HFFc6 (cell line): ENCODE results near the gene MNAT1. TPM values are rescaled to one million over a fixed set of nuclear protein-coding genes. Genes with fewer than 3 reads are reported as not detected.

Experiments used
- DNase-seq: peaks from one replicate; pipeline ENCODE4 v3.0.0-alpha.2; 2018
- H3K27ac Mint-ChIP-seq: 2 replicates; pipeline ENCODE4 v1.8.0; 2020; ENCODE audit warnings: mild to moderate bottlenecking, mixed read lengths
- H3K27me3 Mint-ChIP-seq: 2 replicates; pipeline ENCODE4 v1.8.0; 2021; ENCODE audit warnings: mild to moderate bottlenecking, moderate library complexity, mixed read lengths; ENCODE audit not compliant: insufficient read depth
- H3K36me3 Mint-ChIP-seq: 2 replicates; pipeline ENCODE4 v1.8.0; 2021; ENCODE audit warnings: low read depth, mixed read lengths
- H3K4me1 Mint-ChIP-seq: 2 replicates; pipeline ENCODE4 v1.8.0; 2020; ENCODE audit warnings: low read depth, mixed read lengths
- H3K4me3 Mint-ChIP-seq: 2 replicates; pipeline ENCODE4 v1.8.0; 2020; ENCODE audit warnings: mild to moderate bottlenecking, moderate library complexity, mixed read lengths
- H3K9me3 Mint-ChIP-seq: 2 replicates; pipeline ENCODE4 v1.8.0; 2020; ENCODE audit warnings: mild to moderate bottlenecking, mixed read lengths
- CTCF ChIP-seq: fragments of 200-600 bp; sonication (generic); IDR thresholded peaks from 2 replicates; pipeline ENCODE4 v1.5.0; 2021; ENCODE audit warnings: antibody characterized with exemption, mild to moderate bottlenecking
- total RNA-seq, 6 experiments: library from RNA; stranded (reverse); fragmentation: NEBNext Ultra II Directional; extraction: Animal tissue kit (Norgen Biotek cat#: 25700); gene quantifications; 2 replicates in 1 of 6; 3 replicates in 5 of 6; pipeline ENCODE4 v1.2.3, GENCODE V29; 2021

Gene MNAT1
- total RNA-seq, 6 experiments from 2014 or later = 55.8 to 69.4 (median 58.7) TPM

GRCh38 chr14:60758885-60759284 is 24.3 kb downstream of the MNAT1 start:
- Mint-ChIP-seq H3K4me1 (peaks cover 66% of the 10 kb centered on the region), H3K27ac (peak overlapping the region; percentile 69), H3K36me3 (0 out of 2 replicates have a peak, but pooled peaks cover 6% of the 10 kb centered on the region)

GRCh38 chr14:60760209-60760608 is 25.6 kb downstream of the MNAT1 start:
- Mint-ChIP-seq H3K27ac (no peak overlapping the region), H3K4me3 (no peak overlapping the region), H3K36me3 (peaks cover 9% of the 10 kb centered on the region; the same call in 1 of the 2 replicates), H3K27me3 (no peaks in the 10 kb centered on the region; the same call in 1 of the 2 replicates), H3K4me1 (peaks cover 72% of the 10 kb centered on the region), H3K9me3 (no peaks in the 10 kb centered on the region)
- no peak for DNase-seq
- no peak for TF ChIP-seq CTCF

More at GRCh38 chr14:60758885-60759284, 24.3 kb downstream of the MNAT1 start:
- H3K9me3 Mint-ChIP-seq = no peaks in the 10 kb centered on the region
- TF ChIP-seq CTCF = no peak
- H3K27me3 Mint-ChIP-seq = no peaks in the 10 kb centered on the region; the same call in 1 of the 2 replicates
- H3K4me3 Mint-ChIP-seq = no peak overlapping the region
- DNase-seq = no peak

GRCh38 chr14:60760644-60761364 is 26.2 kb downstream of the MNAT1 start:
- H3K9me3 Mint-ChIP-seq = no peaks in the 10 kb centered on the region
- no peak overlapping the region for H3K4me3 Mint-ChIP-seq
- TF ChIP-seq CTCF = no peak
- H3K36me3 Mint-ChIP-seq = peaks cover 9% of the 10 kb centered on the region; the same call in 1 of the 2 replicates
- H3K4me1 Mint-ChIP-seq = peaks cover 68% of the 10 kb centered on the region
- H3K27ac Mint-ChIP-seq = no peak overlapping the region
- DNase-seq = no peak
- H3K27me3 Mint-ChIP-seq = no peaks in the 10 kb centered on the region; the same call in 1 of the 2 replicates

DNA sequence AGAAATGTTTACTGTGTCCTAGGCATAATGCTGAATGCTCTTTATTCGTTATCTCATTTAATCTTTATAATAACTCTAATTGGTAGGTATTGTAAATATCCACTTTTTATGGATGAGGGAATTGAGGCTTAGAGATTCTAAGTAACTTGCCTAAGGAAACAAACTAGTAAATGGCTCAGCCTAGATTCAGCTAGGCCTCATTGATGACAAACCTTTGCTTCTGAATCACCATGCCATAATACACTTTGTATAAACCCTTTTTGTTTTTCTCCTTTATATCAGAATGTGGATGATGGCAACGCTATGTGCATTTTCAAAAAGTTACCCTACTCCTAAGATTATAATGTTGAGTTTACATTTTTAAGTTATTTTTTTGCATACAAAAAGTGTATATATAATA is 34.0 kb downstream of the MNAT1 start:
- peaks cover 9% of the 10 kb centered on the region; the same call in 1 of the 2 replicates for H3K36me3 Mint-ChIP-seq
- DNase-seq = peak; percentile 15
- no peaks in the 10 kb centered on the region for H3K9me3 Mint-ChIP-seq
- no peak for TF ChIP-seq CTCF
- no peaks in the 10 kb centered on the region; the same call in 1 of the 2 replicates for H3K27me3 Mint-ChIP-seq
- peak overlapping the region; percentile 79 for H3K27ac Mint-ChIP-seq
- H3K4me3 Mint-ChIP-seq = no peak overlapping the region
- peaks cover 38% of the 10 kb centered on the region for H3K4me1 Mint-ChIP-seq

GRCh38 chr14:60771117-60771516 is 36.6 kb downstream of the MNAT1 start:
- no peaks in the 10 kb centered on the region for H3K9me3 Mint-ChIP-seq
- H3K27me3 Mint-ChIP-seq = no peaks in the 10 kb centered on the region
- peaks cover 5% of the 10 kb centered on the region; the same call in 1 of the 2 replicates for H3K36me3 Mint-ChIP-seq
- no peak overlapping the region for H3K27ac Mint-ChIP-seq
- H3K4me1 Mint-ChIP-seq = peaks cover 31% of the 10 kb centered on the region
- no peak for TF ChIP-seq CTCF
- no peak for DNase-seq
- H3K4me3 Mint-ChIP-seq = no peak overlapping the region
